IMR-90 (cell line): ENCODE data around the gene CCDC33. TPM values are rescaled to one million over a fixed set of nuclear protein-coding genes. Genes with fewer than 3 reads are reported as not detected.

Source experiments
- ATAC-seq: fragments of 200-7000 bp; cut with Tn5 transposase; 2 replicates; pipeline ENCODE4 v1.9.1; 2020; ENCODE audit warnings: low read depth, mild to moderate bottlenecking, moderate library complexity
- BruUV-seq: library from RNA; stranded (reverse); fragments of 400-500 nt; replicated peaks from 2 replicates; lab custom pipeline; 2021; lab: Mats Ljungman, UMichigan
- CTCF ChIA-PET: fragments of 300-600 bp; formaldehyde crosslinking; extraction: SDS; loops from one replicate; lab custom pipeline; 2021; ENCODE audit warnings: antibody characterized with exemption; lab: Yijun Ruan, JAX
- POLR2A ChIA-PET: fragments of 300-600 bp; sonication (Branson Sonifier 250); formaldehyde crosslinking; loops from one replicate; lab custom pipeline; 2022; ENCODE audit warnings: antibody characterized with exemption; ENCODE audit not compliant: unreplicated experiment; lab: Charles Lee
- DNase-seq: peaks from one replicate; pipeline ENCODE4 v3.0.0; 2013
- H2AFZ ChIP-seq: replicated peaks from 2 replicates; pipeline ENCODE3; 2013; ENCODE audit warnings: low read length, mild to moderate bottlenecking; ENCODE audit not compliant: poor library complexity
- H2AK5ac ChIP-seq: 2 replicates; pipeline ENCODE4 v1.6.1; 2013; ENCODE audit warnings: low read depth, low read length, inconsistent platforms
- H2AK9ac ChIP-seq: replicated peaks from 2 replicates; pipeline ENCODE3; 2013; ENCODE audit warnings: mild to moderate bottlenecking, low read depth, low read length, moderate library complexity; ENCODE audit not compliant: poor library complexity
- H2BK120ac ChIP-seq: 2 replicates; pipeline ENCODE4 v1.6.1; 2013; ENCODE audit warnings: low read depth, low read length, inconsistent platforms
- H2BK15ac ChIP-seq: 3 replicates; pipeline ENCODE4 v1.6.1; 2013; ENCODE audit warnings: low read depth, low read length, inconsistent platforms
- H2BK20ac ChIP-seq: 2 replicates; pipeline ENCODE4 v1.6.1; 2013; ENCODE audit warnings: low read depth, mild to moderate bottlenecking, inconsistent platforms, low read length, moderate library complexity
- H2BK5ac ChIP-seq: 2 replicates; pipeline ENCODE4 v1.6.1; 2013; ENCODE audit warnings: mild to moderate bottlenecking, low read depth, low read length, inconsistent platforms; ENCODE audit not compliant: poor library complexity, severe bottlenecking
- H3K14ac ChIP-seq: replicated peaks from 2 replicates; pipeline ENCODE4 v1.6.1; 2013; ENCODE audit warnings: low read depth, low read length, inconsistent platforms
- H3K18ac ChIP-seq: 2 replicates; pipeline ENCODE4 v1.6.1; 2013; ENCODE audit warnings: low read depth, low read length, control low read depth
- H3K23ac ChIP-seq: 2 replicates; pipeline ENCODE4 v1.6.1; 2013; ENCODE audit warnings: low read depth, low read length, inconsistent platforms
- H3K27ac ChIP-seq: 2 replicates; pipeline ENCODE4 v1.5.1; 2013; ENCODE audit warnings: mild to moderate bottlenecking, control low read depth, low read length; ENCODE audit not compliant: insufficient read depth
- H3K27me3 ChIP-seq: 2 replicates; pipeline ENCODE4 v1.6.1; 2013; ENCODE audit warnings: low read length; ENCODE audit not compliant: control insufficient read depth, insufficient read depth
- H3K36me3 ChIP-seq: 2 replicates; pipeline ENCODE4 v1.6.1; 2013; ENCODE audit warnings: low read length, mixed read lengths; ENCODE audit not compliant: control insufficient read depth, insufficient read depth
- H3K4ac ChIP-seq: 2 replicates; pipeline ENCODE4 v1.6.1; 2013; ENCODE audit warnings: low read depth, low read length, inconsistent platforms
- H3K4me1 ChIP-seq: 2 replicates; pipeline ENCODE4 v1.6.1; 2013; ENCODE audit warnings: low read length, mixed read lengths; ENCODE audit not compliant: control insufficient read depth, insufficient read depth
- H3K4me2 ChIP-seq: 2 replicates; pipeline ENCODE4 v1.6.1; 2013; ENCODE audit warnings: low read depth, mild to moderate bottlenecking, control low read depth, low read length, moderate library complexity
- H3K4me3 ChIP-seq: 2 replicates; pipeline ENCODE4 v1.5.1; 2013; ENCODE audit warnings: low read depth, mild to moderate bottlenecking, control low read depth, low read length, moderate library complexity; ENCODE audit not compliant: insufficient read depth
- H3K56ac ChIP-seq: 2 replicates; pipeline ENCODE4 v1.6.1; 2013; ENCODE audit warnings: low read length, inconsistent platforms; ENCODE audit not compliant: insufficient read depth; ENCODE audit errors: extremely low read depth
- H3K79me1 ChIP-seq, 2 experiments: 2 replicates each; pipeline ENCODE4 v1.6.1; 2013; ENCODE audit warnings: low read length in 2 of 2, inconsistent platforms in 1 of 2, low read depth in 1 of 2
- H3K9ac ChIP-seq: 2 replicates; pipeline ENCODE4 v1.6.1; 2013; ENCODE audit warnings: low read depth, low read length, control low read depth
- H3K9me1 ChIP-seq: 2 replicates; pipeline ENCODE4 v1.6.1; 2013; ENCODE audit warnings: low read length, inconsistent platforms; ENCODE audit not compliant: insufficient read depth
- H3K9me3 ChIP-seq: 2 replicates; pipeline ENCODE4 v1.6.1; 2013; ENCODE audit warnings: low read length; ENCODE audit not compliant: control insufficient read depth, insufficient read depth
- H4K20me1 ChIP-seq: 2 replicates; pipeline ENCODE4 v1.6.1; 2013; ENCODE audit warnings: low read length, inconsistent platforms; ENCODE audit not compliant: insufficient read depth
- H4K5ac ChIP-seq: 2 replicates; pipeline ENCODE4 v1.6.1; 2013; ENCODE audit warnings: mild to moderate bottlenecking, low read depth, low read length, control low read depth
- H4K8ac ChIP-seq, 2 experiments: 2 replicates each; pipeline ENCODE4 v1.6.1; 2013; ENCODE audit warnings: low read depth in 2 of 2, low read length in 2 of 2, control low read depth in 1 of 2, inconsistent platforms in 1 of 2
- H4K91ac ChIP-seq: 2 replicates; pipeline ENCODE4 v1.6.1; 2013; ENCODE audit warnings: low read depth, low read length, inconsistent platforms; ENCODE audit not compliant: insufficient read depth
- BHLHE40 ChIP-seq: fragments of 150-350 bp; IDR thresholded peaks from 2 replicates; pipeline ENCODE4 v1.6.1; 2016; ENCODE audit warnings: mild to moderate bottlenecking, low read depth, low read length
- CEBPB ChIP-seq: IDR thresholded peaks from 2 replicates; pipeline ENCODE4 v1.6.1; 2012; ENCODE audit warnings: low read depth, low read length, improper control_type of control experiment
- ELK1 ChIP-seq: fragments of 150-350 bp; IDR thresholded peaks from 2 replicates; pipeline ENCODE4 v1.6.1; 2016; ENCODE audit warnings: low read depth, mild to moderate bottlenecking, low read length, moderate library complexity, borderline replicate concordance
- MAFK ChIP-seq: IDR thresholded peaks from 2 replicates; pipeline ENCODE4 v1.6.1; 2012; ENCODE audit warnings: low read depth, low read length, improper control_type of control experiment
- NFE2L2 ChIP-seq: fragments of 150-350 bp; IDR thresholded peaks from 2 replicates; pipeline ENCODE4 v1.6.1; 2016; ENCODE audit warnings: low read depth, mild to moderate bottlenecking, low read length
- USF2 ChIP-seq: fragments of 150-350 bp; IDR thresholded peaks from 2 replicates; pipeline ENCODE4 v1.6.1; 2017; ENCODE audit warnings: mild to moderate bottlenecking, antibody characterized with exemption, low read length, low read depth
- WGBS, 2 experiments: methylation state at CpG; one replicate each; pipeline versions ENCODE4 v1.1.5 to v1.1.7; 2013; ENCODE audit warnings: missing lambda C conversion rate in 2 of 2; ENCODE audit not compliant: insufficient read length in 1 of 2; ENCODE audit errors: extremely low coverage in 2 of 2; 5-methylcytosine and 5-hydroxymethylcytosine counted together
- dilution Hi-C: fragments of 300-500 bp; cut with HindIII; formaldehyde crosslinking; loops from one replicate; pipeline ENCODE4 v1.14.3; 2018; ENCODE audit warnings: low sequenced_read_pairs; ENCODE audit not compliant: unreplicated experiment
- in situ Hi-C: fragments of 300-500 bp; cut with MboI; formaldehyde crosslinking; loops from 3 replicates; pipeline ENCODE4 v1.14.3; 2019; ENCODE audit warnings: low sequenced_read_pairs, inconsistent platforms, mixed read lengths
- intact Hi-C: fragments of 100-400 bp; cut with micrococcal nuclease; formaldehyde crosslinking; loops from 2 replicates; pipeline ENCODE4 v1.10.0; 2022
- polyA plus RNA-seq, 3 experiments: library from polyadenylated mRNA; depleted of rRNA; stranded (reverse); fragments of >200 nt; gene quantifications; 2 replicates each; pipeline ENCODE4 v1.2.3, GENCODE V29; 2012; ENCODE audit warnings: low replicate concordance in 1 of 3
- total RNA-seq: library from RNA; depleted of rRNA; stranded (reverse); fragments of >200 nt; gene quantifications from 2 replicates; pipeline ENCODE4 v1.2.3, GENCODE V29; 2012

The CCDC33 gene
- total and polyA plus RNA-seq, 2 of the 4 experiments (the other 2 are of a cell fraction), result not detected

- Histone ChIP-seq H2AK9ac (no peak overlapping the region), H3K18ac (no peak overlapping the region), H3K27me3 (peaks cover 38% of the 10 kb centered on the region), H2BK15ac (no peak overlapping the region), H2BK120ac (no peak overlapping the region), H3K27ac (no peak overlapping the region), H4K20me1 (no peaks in the 10 kb centered on the region), H2BK20ac (no peak overlapping the region), H3K14ac (no peak overlapping the region), H4K5ac (no peak overlapping the region), H3K9me3 (no peaks in the 10 kb centered on the region), H3K36me3 (no peaks in the 10 kb centered on the region), H3K56ac (no peak overlapping the region), H4K8ac (no peak overlapping the region), H3K4me3 (no peak overlapping the region), H3K9ac (no peak overlapping the region), H3K23ac (no peak overlapping the region), H3K4me2 (no peak overlapping the region), H2AFZ (no peak overlapping the region), H2AK5ac (no peak overlapping the region), H3K9me1 (no peaks in the 10 kb centered on the region), H3K4ac (no peak overlapping the region), H2BK5ac (no peak overlapping the region), H4K91ac (no peak overlapping the region), H3K4me1 (peaks cover 9% of the 10 kb centered on the region; the same call in 1 of the 2 replicates), H3K79me1 (no peaks in the 10 kb centered on the region)
- ChIA-PET CTCF (interaction anchor here (0.6 to 1.0 kb wide), 2 partner anchors 24 to 50 kb away, joined by 3 read pairs; no protein-coding TSS in a partner anchor), POLR2A (no interaction called here)
- intact Hi-C loops, result no loop called here
- dilution Hi-C loops, result no loop called here
- no TSS peak for BruUV-seq
- 93 to 100% methylated on average over 1 to 7 of the region's 8 CpGs for WGBS, 2 experiments
- TF ChIP-seq USF2 (no peak), NFE2L2 (no peak), MAFK (no peak), ELK1 (no peak), BHLHE40 (no peak), CEBPB (no peak)
- no peak for DNase-seq
- in situ Hi-C loops, result no loop called here
- ATAC-seq, result no peak
These were observed 20.2 kb upstream of the CCDC33 start for GRCh38 chr15:74215958-74216357.
